Measurements from ENCODE around the gene CSF1.
A peak's percentile ranks its signal among the peaks of the same experiment; 100 is the strongest.

CSF1 gene

DNA sequence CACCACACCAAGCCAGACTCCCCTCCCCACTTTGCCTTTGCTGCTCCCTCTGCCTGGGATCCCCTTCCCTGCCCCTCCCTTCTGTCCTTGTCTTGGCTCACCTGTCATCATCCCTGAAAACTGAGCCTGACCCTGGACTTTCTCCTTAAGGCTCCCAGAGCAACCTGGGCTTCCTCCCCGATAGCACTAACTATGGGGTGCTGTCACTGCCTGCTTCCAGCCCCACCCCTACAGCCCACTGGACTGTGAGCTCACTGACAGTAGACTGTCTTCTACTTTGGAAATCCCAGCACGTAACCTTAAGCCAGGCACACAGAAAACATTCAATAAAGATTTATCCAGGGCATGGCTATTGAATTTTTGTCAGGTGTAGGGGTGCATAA lies 9.5 kb upstream of the CSF1 start:
- no peak for DNase-seq

GRCh38 chr1:109901524-109902145 lies 9.0 kb upstream of the CSF1 start:
- peak in 3 of 56 donors; percentile 25 to 48 (median 27) for DNase-seq

DNA sequence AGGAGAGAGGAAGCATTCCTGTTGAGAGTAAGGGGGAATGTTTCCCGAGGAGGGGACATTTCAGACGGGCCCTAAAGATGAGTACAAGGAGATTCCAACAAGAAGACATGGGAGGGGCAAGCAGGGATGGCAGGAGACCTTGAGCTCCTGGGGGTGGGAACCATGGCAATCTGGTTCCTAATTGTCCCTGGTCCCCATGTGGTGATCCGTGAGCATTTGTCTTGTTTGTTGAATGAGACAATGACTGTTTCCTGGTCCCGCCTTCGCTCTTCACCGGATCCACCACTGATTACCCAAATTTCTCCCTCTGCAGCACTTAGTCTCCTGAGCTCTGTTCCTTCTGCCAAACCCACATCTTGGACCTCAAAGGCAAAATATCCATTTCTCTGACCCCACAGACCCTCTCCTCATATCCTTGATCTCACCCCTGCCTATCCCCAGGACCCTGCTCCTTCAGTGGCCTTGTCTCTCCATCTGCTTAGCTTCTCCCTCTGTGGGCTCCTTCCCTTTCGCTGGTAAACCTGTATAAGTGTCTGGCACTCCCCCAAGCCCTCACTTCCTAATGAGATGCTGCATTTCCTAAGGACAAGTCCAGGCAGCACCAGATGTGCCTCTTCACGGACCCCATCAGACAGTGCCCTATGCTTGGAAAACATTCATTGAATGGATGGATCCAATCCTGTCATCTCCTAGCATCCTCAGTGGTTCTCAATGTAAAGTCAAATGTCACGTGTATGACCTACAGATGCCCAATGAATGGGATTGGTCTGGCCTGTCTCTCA lies 8.3 kb upstream of the CSF1 start:
- no peak for DNase-seq

- no peak for DNase-seq
Measured at GRCh38 chr1:109903376-109903930, 7.2 kb upstream of the CSF1 start.

DNA sequence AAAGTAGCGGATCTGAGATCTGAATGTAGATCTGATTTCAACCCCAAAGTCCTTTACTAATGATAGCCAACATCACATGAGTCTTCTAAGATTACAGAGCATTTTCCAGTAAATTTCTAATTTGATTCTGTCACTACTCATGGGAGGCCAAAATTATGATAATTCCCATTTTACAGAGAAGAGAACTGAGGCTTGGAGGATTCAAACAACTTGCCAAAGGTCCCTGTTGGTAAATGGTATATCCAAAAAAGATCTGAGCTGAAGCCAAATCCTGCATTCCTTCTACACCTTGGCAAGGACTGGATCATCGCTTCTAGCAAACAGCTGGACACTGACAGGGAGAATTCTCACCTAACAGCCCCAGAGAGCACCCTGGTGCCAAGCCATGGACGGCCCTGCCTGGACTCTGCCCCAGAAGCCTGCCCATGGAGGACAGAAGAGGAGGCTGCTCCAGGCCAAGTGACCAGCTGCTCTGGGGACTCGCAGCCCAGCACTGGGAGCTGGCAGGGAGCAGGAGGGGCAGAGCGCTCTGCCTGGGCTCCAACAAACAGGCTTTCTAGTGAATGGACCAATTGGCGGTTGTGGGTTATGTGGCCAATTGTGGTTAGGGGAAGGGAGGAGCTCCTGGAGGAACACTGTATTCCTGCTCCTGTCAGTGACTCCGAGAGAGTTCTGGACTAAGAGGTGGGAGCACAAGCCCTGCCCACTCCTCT lies 6.4 kb upstream of the CSF1 start:
- DNase-seq: peak in 52 of 56 donors; percentile 36 to 95 (median 78)

DNA sequence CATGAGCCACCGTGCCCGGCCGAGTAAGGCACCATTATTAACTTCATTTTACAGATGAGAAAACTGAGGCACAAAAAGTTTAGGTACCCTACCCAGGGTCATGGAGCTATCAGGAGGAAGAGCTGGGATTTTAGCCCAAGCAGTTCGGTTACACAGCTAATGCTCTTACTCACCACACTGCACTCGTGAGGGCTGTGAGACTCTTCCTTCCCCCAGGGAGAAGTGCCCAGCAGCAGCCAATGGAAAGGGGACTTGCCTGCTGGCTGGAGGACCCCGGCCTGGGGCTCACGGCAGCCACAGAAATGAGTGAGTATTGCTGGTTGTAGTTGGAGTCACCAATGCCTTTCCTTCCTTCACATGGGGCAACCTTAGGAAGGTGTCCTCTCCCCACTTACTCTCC lies 5.2 kb upstream of the CSF1 start:
- DNase-seq: no peak

DNA sequence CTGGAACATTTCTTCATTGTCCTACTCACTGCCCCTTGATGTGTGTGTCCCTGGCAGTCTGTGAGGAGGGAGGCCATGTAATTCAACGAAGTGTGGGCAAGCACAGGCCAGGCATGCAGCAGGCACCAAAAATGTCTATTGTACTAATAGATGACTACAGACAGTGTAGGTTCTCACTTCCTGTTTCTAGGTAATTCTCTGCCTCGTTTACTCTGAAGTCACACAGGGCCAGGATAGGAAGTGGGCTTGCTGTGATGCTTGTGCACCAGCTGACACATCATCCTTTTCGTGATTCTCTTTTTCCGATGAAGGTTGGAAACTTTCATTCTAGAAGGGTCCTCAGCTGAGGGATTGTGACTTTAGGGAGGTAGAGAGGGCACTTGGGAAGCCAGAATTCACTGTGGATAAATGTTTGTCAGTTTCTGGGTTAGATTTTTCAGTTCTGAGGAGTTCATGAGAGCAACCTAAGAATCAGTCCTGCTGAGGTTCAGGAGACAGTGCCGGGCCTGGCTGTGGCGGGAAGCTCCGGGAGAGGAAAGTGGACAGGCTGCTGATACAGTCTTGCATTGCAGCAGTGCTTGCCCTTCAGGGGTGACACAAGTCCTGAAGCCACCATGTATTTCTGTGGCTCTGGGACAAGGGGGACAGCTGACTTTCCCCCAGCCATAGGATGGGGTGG lies 4.3 kb upstream of the CSF1 start:
- no peak for DNase-seq

GRCh38 chr1:109906839-109907180 lies 3.8 kb upstream of the CSF1 start:
- DNase-seq: no peak

DNA sequence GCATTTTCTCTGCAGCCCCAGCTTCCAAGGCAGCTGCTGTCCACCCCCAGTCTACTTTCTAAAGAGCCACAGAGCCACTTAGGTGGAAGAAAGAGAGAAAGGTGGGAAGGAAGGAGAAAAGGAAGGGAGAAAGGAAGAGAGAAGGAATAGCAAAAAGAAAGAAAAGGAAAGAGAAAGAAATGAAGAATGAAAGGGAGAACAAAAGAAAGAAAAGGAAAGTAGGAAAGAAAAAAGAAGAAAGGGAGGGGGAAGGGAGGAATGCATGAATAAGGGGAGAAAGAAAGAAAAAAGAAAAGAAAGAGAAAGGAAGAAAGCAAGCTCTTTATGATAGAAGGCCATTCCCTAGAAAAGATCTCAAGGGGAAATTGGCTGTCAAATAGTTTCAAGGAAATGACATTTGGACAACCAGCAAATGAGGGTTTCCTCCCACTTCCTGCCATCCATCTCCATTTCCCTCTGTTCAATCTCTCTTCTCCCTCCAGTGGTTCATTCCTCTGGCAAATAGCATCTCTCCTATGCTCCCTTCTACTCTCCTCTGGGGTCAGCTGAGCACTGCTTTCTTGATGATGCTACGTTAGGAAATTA lies 3.4 kb upstream of the CSF1 start:
- DNase-seq: no peak

GRCh38 chr1:109908836-109909235 lies 1.8 kb upstream of the CSF1 start:
- DNase-seq: no peak

- no peak for DNase-seq
Measured at GRCh38 chr1:109909561-109909960, 1.1 kb upstream of the CSF1 start.

GRCh38 chr1:109910963-109911798 lies 532 bp downstream of the CSF1 start:
- DNase-seq: peak in 2 of 56 donors; percentile 16 to 23

GRCh38 chr1:109912214-109912861 lies 1.7 kb downstream of the CSF1 start:
- DNase-seq: no peak

DNA sequence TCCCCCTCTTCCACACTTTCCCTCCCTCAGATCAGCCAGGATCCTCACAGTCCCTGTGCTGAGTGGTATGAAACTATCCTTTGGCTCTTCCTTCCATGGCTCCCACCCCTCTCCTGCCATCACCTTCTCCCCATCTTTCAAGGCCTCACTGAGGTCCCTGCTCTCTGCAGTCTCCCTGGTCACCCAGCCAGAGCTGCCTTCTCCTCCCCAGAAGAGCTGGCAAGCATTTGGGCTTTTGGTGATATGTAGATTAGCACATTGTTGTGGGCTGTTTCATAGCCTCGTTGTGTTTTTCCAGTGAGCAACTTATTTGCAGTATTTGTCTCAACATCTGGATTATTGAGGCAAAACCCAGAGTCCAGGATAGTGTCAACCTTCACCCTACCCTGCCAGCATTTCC lies 2.2 kb downstream of the CSF1 start:
- no peak for DNase-seq

DNA sequence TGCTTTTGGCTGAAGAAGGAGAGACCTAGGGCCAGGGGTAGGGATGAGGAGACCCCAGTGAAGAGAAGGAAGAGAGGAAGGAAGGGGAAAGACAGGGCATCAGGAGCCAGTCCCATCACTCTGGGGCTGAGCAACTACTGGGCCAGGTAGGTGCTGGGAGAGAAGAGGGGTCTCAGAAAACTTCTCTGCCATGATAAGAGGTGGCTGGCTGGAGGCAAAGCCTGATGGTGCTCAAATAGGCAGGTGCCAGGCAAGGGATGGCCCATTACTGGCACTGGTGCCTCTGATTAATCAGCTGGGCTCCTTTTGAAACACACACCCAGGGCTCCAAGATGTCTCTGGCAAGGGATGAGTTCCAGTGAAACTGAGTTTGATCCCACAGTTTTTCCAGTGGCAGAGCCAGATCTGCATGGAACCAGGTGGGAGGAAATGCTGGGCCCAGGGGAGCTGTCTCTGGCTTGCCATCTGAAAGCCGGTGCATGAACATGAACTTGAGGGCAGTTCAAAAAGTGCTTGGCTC lies 2.8 kb downstream of the CSF1 start:
- DNase-seq: no peak

DNA sequence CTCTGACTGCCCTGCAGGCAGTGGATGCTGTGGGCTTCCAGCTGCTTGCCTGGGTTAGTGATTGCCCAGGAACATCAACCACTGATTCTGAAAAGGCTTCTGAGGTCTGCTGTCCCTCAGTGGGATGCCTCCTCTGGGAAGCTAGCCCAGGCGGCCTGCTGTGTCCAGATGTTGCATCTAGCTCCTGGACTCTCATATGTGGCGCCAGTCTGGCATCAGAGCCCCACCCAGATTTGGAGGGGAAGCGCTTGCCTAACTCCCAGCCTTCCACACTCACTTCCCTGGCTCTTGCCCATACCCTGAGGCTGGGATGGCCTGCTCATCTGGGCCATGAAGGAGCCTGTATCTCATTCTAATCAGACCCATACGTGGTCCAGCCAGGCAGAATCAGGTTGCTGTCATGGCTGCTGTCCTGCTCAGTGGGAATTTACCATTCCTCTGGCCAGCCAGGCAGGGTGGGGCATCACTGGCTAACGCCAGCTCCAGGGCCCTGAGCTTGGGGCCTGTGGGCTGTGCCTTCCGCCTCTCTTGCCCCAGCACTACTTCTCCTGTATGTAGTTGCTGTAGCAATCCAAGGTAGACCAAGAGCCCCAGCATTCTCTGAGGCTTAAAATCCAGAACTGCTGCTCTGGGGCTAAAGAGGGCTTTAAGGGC lies 4.1 kb downstream of the CSF1 start:
- DNase-seq: no peak

GRCh38 chr1:109917051-109917767 lies 6.6 kb downstream of the CSF1 start:
- DNase-seq: no peak

All from amygdala (tissue), 56 donors.